Heart left ventricle (tissue), 16 donors: ENCODE measurements around the gene WDR5. TPM values are rescaled to one million over a fixed set of nuclear protein-coding genes. Genes with fewer than 3 reads are reported as not detected.

Experiments
- ATAC-seq, 4 donors: fragments of 200-7000 bp; cut with Tn5 transposase; one replicate each; pipeline ENCODE4 v1.9.1; 2020 to 2022; ENCODE audit warnings: moderate library complexity in 4 of 4, mild to moderate bottlenecking in 3 of 4, moderate number of reproducible peaks in 1 of 4
- DNase-seq, 5 donors: peaks; one replicate each; pipeline ENCODE4 v3.0.0-alpha.2; 2020
- H3K27ac ChIP-seq, 12 donors: fragments of 200-600 bp; sonication (generic) in 4 of 12; one replicate each; pipeline versions ENCODE4 v1.5.0 to v1.8.0; 2016 to 2022; ENCODE audit warnings: mild to moderate bottlenecking in 2 of 12
- H3K27me3 ChIP-seq, 9 donors: fragments of 200-600 bp; sonication (generic) in 2 of 9; one replicate each; pipeline versions ENCODE4 v1.5.1 to v1.8.0; 2016 to 2022; ENCODE audit warnings: mild to moderate bottlenecking in 3 of 9
- H3K36me3 ChIP-seq, 9 donors: fragments of 200-600 bp; sonication (generic) in 2 of 9; one replicate each; pipeline versions ENCODE4 v1.5.0 to v1.8.0; 2018 to 2022; ENCODE audit warnings: mild to moderate bottlenecking in 2 of 9
- H3K4me1 ChIP-seq, 12 donors: fragments of 200-600 bp; sonication (generic) in 4 of 12; one replicate each; pipeline versions ENCODE4 v1.5.0 to v1.8.0; 2016 to 2022; ENCODE audit warnings: mild to moderate bottlenecking in 3 of 12
- H3K4me3 ChIP-seq, 12 donors: fragments of 200-600 bp; sonication (generic) in 4 of 12; one replicate each; pipeline versions ENCODE4 v1.5.0 to v1.8.0; 2017 to 2022; ENCODE audit warnings: mild to moderate bottlenecking in 9 of 12, moderate library complexity in 4 of 12
- H3K9me3 ChIP-seq, 12 donors: fragments of 200-600 bp; sonication (generic) in 4 of 12; one replicate each; pipeline versions ENCODE4 v1.5.0 to v1.8.0; 2016 to 2022; ENCODE audit warnings: mild to moderate bottlenecking in 1 of 12
- POLR2A ChIP-seq, 2 donors: fragments of 450-650 bp; IDR thresholded peaks; one replicate each; pipeline ENCODE4 v1.6.1; 2017; ENCODE audit warnings: antibody characterized with exemption in 2 of 2, mild to moderate bottlenecking in 2 of 2, moderate library complexity in 2 of 2
- WGBS, 4 donors: extraction: QIAGEN DNeasy Blood & Tissue Kit in 2 of 4; methylation state at CpG; one replicate each; pipeline versions ENCODE4 v1.1.5 to v1.1.7; 2013 to 2018; 5-methylcytosine and 5-hydroxymethylcytosine counted together
- intact Hi-C, 10 donors: fragments of 100-400 bp; cut with DNase I; formaldehyde crosslinking; loops; one replicate each; pipeline versions ENCODE4 v1.11.1 to v1.14.2; 2022
- polyA plus RNA-seq, 2 donors: library from polyadenylated mRNA; stranded (reverse); fragments of 200-250 nt; gene quantifications; one replicate each; pipeline ENCODE4 v1.2.3, GENCODE V29; 2013
- total RNA-seq, 9 donors: library from RNA; depleted of rRNA in 2 of 9; stranded (reverse); fragments of >200 nt in 2 of 9; fragmentation: NEBNext Ultra II Directional in 3 of 9; extraction: Animal tissue kit (Norgen Biotek cat#: 25700) in 3 of 9; gene quantifications; one replicate each; pipeline versions ENCODE4 v1.1.0 to v1.2.4, GENCODE V29; 2016 to 2023
- TF ChIP-seq, protein P1 (sequence below), 12 donors: fragments of 200-600 bp; sonication (generic) in 4 of 12; IDR thresholded peaks; one replicate each; pipeline versions ENCODE4 v1.5.0 to v1.8.0; 2018 to 2022; ENCODE audit warnings: antibody characterized with exemption in 12 of 12, mild to moderate bottlenecking in 5 of 12
- donor health status: ischemic (EF 13 %, LVEDD 7.1; RV severe dilation, severe dysfunction).
- donor health status: healthy with polysubstance abuse.
- donor health status: DM: no; HTN: yes; CAD: no.
- donor health status: DM: no; HTN: no; CAD: no.
- donor health status: ischemic (EF 25% LVEDD 6.9; RV normal size, moderate dysfunction).
- donor health status: ischemic (EF 25% LVEDD 5.7; RV mildly dilated, moderate dysfunction).
- donor health status: healthy.
- donor health status: DM: yes; HTN: yes; CAD: no.
- donor health status: ischemic (EF 35%, LVEDD 5.7; RV mildly dilated, moderate dysfunction).
- donor health status: nonischemic (EF 11% LVEDD 7.7; RV severe dilation, severe dysfunction).
- donor health status: DM: yes; HTN: yes; CAD: no.
- donor health status: PGD.
- donor health status: ischemic (EF 29% LVEDD 5.4; RV normal size, mild dysfunction).
- donor health status: nonischemic (EF 23%, LVEDD 6.1; RV moderate dilation, normal function).

WDR5 gene
- total and polyA plus RNA-seq, 11 donors: 12.9 to 24.7 (median 17.2) TPM

DNA sequence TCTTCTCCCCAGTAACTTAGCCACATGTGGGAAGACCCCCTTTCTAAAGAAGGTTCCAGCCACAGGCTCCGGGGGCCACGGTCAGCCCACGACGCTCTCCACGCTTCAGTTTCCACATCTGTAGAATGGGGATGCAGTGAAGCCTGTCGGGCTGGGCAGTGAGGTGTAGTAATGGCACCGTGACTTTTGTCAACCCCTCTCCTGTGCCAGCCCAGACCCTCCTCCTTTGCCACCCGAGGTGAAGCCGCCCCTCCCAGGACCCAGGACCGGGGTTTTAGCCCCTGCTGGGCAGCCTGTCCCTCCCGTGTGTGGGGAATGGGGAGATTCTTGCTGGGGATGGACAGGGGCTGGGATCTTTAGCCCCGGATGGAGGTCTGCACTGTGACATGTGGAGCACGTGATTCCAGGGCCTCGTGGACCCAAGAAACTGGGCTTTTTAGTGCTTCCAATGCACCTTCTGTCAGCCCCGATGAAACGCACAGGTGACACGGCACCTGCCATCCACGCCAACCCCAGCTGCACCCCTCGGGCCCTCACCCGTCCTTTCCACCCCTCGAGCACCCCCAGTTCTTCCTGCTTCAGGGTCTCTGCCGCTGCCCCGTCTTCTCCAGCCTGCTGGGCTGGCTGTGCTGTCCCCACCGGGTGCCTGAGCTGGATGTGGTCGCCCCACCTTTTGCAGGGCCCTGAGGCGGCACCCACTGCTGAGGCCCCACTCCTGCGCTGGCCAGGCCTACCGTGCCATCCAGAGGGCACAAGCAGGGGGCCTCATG, 41.9 kb downstream of the WDR5 start:
- H3K4me1 ChIP-seq: peaks cover 0 to 38% (median 22%) of the 10 kb centered on the region in 12 donors
- 88 to 91% (median 91%) methylated on average over 28 of the region's 28 CpGs for WGBS, 4 donors

DNA sequence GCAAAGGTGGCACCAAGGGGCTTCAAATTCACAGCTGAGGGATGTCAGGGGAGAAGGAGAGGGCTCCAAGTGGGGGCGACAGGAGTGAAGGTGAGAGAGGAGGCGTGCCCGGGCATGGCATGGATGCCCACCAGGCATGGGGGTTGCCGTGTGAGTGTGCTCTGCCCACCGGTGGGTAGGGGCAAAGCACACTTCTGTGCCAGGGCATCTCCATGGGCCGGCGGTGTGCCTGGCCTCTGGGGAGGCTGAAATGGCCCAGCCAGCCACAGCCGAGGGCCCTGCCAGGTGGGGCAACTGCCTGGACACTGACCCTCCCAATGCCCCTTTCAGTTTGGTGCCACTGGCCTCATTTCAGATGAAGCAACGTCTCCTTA, 42.5 kb downstream of the WDR5 start:
- H3K4me3 ChIP-seq: no peak overlapping the region
- H3K9me3 ChIP-seq: no peaks in the 10 kb centered on the region
- ATAC-seq (no peak), DNase-seq (peak in 2 of 5 donors; percentile 13 to 24)
- intact Hi-C loops: loop anchor here in 8 of 10 donors (5.0 to 10.0 kb wide), 10 partner anchors 34 to 566 kb away; partner anchors contain the start of genes RXRA (in 2 of the 8) and COL5A1 (in 1 of the 8)
- TF ChIP-seq, protein P1, sequence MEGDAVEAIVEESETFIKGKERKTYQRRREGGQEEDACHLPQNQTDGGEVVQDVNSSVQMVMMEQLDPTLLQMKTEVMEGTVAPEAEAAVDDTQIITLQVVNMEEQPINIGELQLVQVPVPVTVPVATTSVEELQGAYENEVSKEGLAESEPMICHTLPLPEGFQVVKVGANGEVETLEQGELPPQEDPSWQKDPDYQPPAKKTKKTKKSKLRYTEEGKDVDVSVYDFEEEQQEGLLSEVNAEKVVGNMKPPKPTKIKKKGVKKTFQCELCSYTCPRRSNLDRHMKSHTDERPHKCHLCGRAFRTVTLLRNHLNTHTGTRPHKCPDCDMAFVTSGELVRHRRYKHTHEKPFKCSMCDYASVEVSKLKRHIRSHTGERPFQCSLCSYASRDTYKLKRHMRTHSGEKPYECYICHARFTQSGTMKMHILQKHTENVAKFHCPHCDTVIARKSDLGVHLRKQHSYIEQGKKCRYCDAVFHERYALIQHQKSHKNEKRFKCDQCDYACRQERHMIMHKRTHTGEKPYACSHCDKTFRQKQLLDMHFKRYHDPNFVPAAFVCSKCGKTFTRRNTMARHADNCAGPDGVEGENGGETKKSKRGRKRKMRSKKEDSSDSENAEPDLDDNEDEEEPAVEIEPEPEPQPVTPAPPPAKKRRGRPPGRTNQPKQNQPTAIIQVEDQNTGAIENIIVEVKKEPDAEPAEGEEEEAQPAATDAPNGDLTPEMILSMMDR (IDR thresholded peaks at IDR 0.05): no peak
- TF ChIP-seq POLR2A (IDR thresholded peaks at IDR 0.05): no peak
- H3K4me1 ChIP-seq: peaks cover 0 to 32% (median 22%) of the 10 kb centered on the region in 12 donors
- H3K27ac ChIP-seq: no peak overlapping the region
- H3K36me3 ChIP-seq: no peaks in the 10 kb centered on the region
- H3K27me3 ChIP-seq: peaks cover 0 to 31% (median 10%) of the 10 kb centered on the region in 9 donors
- 74 to 84% (median 78%) methylated on average over 9 of the region's 9 CpGs for WGBS, 4 donors

More for the DNA sequence above, 41.9 kb downstream of the WDR5 start:
- no peaks in the 10 kb centered on the region for H3K9me3 ChIP-seq
- ATAC-seq (no peak), DNase-seq (peak in 3 of 5 donors; percentile 11 to 53 (median 17))
- H3K4me3 ChIP-seq: no peak overlapping the region
- intact Hi-C loops: loop anchor here in 8 of 10 donors (5.0 to 10.0 kb wide), 10 partner anchors 34 to 567 kb away; partner anchors contain the start of genes RXRA (in 2 of the 8) and COL5A1 (in 1 of the 8)
- TF ChIP-seq POLR2A (IDR thresholded peaks at IDR 0.05): no peak
- TF ChIP-seq, protein P1 (IDR thresholded peaks at IDR 0.05): no peak
- H3K27ac ChIP-seq: no peak overlapping the region
- H3K27me3 ChIP-seq: peaks cover 0 to 31% (median 10%) of the 10 kb centered on the region in 9 donors
- no peaks in the 10 kb centered on the region for H3K36me3 ChIP-seq

DNA sequence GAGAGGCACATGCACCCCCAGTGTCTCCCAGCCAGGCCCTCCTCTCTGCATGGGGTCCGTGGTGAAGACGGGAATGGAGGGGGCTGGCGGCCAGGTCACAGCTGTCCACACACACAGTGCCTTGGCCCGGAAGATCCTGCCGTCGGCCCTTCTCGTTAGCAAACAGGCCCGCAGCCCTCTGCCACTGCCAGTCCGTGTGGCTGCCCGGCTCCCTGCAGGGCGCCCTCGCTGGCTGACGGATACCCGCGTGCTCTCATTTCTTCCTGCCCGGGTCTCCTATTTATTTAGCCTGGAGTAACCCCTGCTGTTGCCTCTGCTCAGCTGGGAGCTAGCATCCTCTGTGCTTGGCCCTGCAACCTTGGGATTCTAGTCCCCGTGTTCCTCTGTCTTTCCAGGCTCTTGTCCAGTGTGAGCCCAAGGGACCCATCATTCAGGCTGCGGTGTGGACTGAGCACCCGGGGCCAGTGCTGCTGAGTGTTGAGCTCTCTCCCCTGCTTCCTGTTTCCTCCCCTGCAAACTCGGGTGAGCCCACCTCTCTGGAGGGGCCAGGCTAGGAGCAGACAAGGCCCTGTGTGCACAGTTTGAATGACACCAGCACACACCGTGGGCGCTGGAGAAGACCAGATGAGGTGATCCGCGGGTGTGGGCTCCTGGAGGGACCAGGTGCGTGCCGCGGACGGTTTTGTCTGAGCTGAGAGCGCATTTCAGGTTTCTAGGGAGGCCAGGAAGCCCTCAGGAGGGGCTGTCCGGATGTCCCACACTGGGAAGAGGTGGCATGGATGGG, 43.1 kb downstream of the WDR5 start:
- TF ChIP-seq, protein P1 (IDR thresholded peaks at IDR 0.05): no peak
- no peak for TF ChIP-seq POLR2A (IDR thresholded peaks at IDR 0.05)
- peaks cover 0 to 30% (median 21%) of the 10 kb centered on the region in 12 donors for H3K4me1 ChIP-seq
- ATAC-seq (peak; percentile 20 to 56 (median 38)), DNase-seq (peak in 4 of 5 donors; percentile 61 to 77 (median 67))
- H3K9me3 ChIP-seq: no peaks in the 10 kb centered on the region
- H3K27me3 ChIP-seq: peaks cover 0 to 31% (median 10%) of the 10 kb centered on the region in 9 donors
- 43 to 55% (median 51%) methylated on average over 24 to 30 of the region's 30 CpGs for WGBS, 4 donors
- no peaks in the 10 kb centered on the region for H3K36me3 ChIP-seq
- intact Hi-C loops: loop anchor here in 8 of 10 donors (5.0 to 10.0 kb wide), 10 partner anchors 33 to 566 kb away; partner anchors contain the start of genes RXRA (in 2 of the 8) and COL5A1 (in 1 of the 8)
- H3K4me3 ChIP-seq: no peak overlapping the region
- no peak overlapping the region for H3K27ac ChIP-seq
